Adrenal gland (tissue), 5 donors: ENCODE results near the gene SBSN.

Experiments used
- POLR2A ChIP-seq, 2 donors: fragments of 450-650 bp; IDR thresholded peaks; one replicate each; pipeline ENCODE4 v1.6.1; 2017; ENCODE audit warnings: antibody characterized with exemption in 2 of 2, mild to moderate bottlenecking in 2 of 2, moderate library complexity in 1 of 2
- TF ChIP-seq, protein P1 (sequence below), 6 experiments: fragments of 450-650 bp in 4 of 6; fragments of 200-600 bp in 2 of 6; sonication (generic) in 1 of 6; IDR thresholded peaks; 1 replicate in 5 of 6; 2 replicates in 1 of 6; pipeline versions ENCODE4 v1.5.1 to v1.8.0; 2016 to 2021; ENCODE audit warnings: antibody characterized with exemption in 6 of 6, mild to moderate bottlenecking in 2 of 6, moderate library complexity in 1 of 6
- donor health status: DM: no; HTN: no; CAD: no.

- TF ChIP-seq, protein P1, sequence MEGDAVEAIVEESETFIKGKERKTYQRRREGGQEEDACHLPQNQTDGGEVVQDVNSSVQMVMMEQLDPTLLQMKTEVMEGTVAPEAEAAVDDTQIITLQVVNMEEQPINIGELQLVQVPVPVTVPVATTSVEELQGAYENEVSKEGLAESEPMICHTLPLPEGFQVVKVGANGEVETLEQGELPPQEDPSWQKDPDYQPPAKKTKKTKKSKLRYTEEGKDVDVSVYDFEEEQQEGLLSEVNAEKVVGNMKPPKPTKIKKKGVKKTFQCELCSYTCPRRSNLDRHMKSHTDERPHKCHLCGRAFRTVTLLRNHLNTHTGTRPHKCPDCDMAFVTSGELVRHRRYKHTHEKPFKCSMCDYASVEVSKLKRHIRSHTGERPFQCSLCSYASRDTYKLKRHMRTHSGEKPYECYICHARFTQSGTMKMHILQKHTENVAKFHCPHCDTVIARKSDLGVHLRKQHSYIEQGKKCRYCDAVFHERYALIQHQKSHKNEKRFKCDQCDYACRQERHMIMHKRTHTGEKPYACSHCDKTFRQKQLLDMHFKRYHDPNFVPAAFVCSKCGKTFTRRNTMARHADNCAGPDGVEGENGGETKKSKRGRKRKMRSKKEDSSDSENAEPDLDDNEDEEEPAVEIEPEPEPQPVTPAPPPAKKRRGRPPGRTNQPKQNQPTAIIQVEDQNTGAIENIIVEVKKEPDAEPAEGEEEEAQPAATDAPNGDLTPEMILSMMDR (IDR thresholded peaks at IDR 0.05), result no peak
- no peak for TF ChIP-seq POLR2A (IDR thresholded peaks at IDR 0.05)
Observed at GRCh38 chr19:35501684-35502083, 26.4 kb downstream of the SBSN start.
